HG02623 (cell line): ENCODE data around the gene KRTCAP2.
"Not testable (repeated sequence)": the region's sequence is repeated elsewhere in the genome, so short reads cannot be mapped to it uniquely, and the experiment has no call there.

ENCODE experiments used
- ATAC-seq: cut with Tn5 transposase; IDR thresholded peaks from one replicate; pipeline ENCODE4 v1.9.1; 2021; ENCODE audit warnings: moderate library complexity; ENCODE audit not compliant: unreplicated experiment

The KRTCAP2 gene

GRCh38 chr1:155170806-155171205 is 2.3 kb downstream of the KRTCAP2 start:
- ATAC-seq: no peak

- ATAC-seq: no peak
These were observed 2.9 kb downstream of the KRTCAP2 start for GRCh38 chr1:155170101-155170785.

- ATAC-seq: no peak
These were observed 3.6 kb downstream of the KRTCAP2 start for GRCh38 chr1:155169541-155169940.

- ATAC-seq: no peak
These were observed 4.5 kb downstream of the KRTCAP2 start for GRCh38 chr1:155168456-155169210.

- ATAC-seq: not testable (repeated sequence)
These were observed 5.0 kb downstream of the KRTCAP2 start for GRCh38 chr1:155168105-155168445.

GRCh38 chr1:155167166-155168104 is 5.7 kb downstream of the KRTCAP2 start:
- ATAC-seq: no peak

- no peak for ATAC-seq
These were observed 6.5 kb downstream of the KRTCAP2 start for GRCh38 chr1:155166471-155167165.

GRCh38 chr1:155166051-155166470 is 7.0 kb downstream of the KRTCAP2 start:
- no peak for ATAC-seq

GRCh38 chr1:155164625-155165024 is 8.5 kb downstream of the KRTCAP2 start:
- ATAC-seq: not testable (repeated sequence)

GRCh38 chr1:155163785-155164184 is 9.3 kb downstream of the KRTCAP2 start:
- not testable (repeated sequence) for ATAC-seq

GRCh38 chr1:155162631-155163030 is 10.5 kb downstream of the KRTCAP2 start:
- ATAC-seq: not testable (repeated sequence)

GRCh38 chr1:155160128-155160527 is 13.0 kb downstream of the KRTCAP2 start:
- no peak for ATAC-seq

- no peak for ATAC-seq
These were observed 14.1 kb downstream of the KRTCAP2 start for GRCh38 chr1:155158991-155159390.

GRCh38 chr1:155155996-155156643 is 17.0 kb downstream of the KRTCAP2 start:
- ATAC-seq: not testable (repeated sequence)

- ATAC-seq: no peak
These were observed 27.6 kb downstream of the KRTCAP2 start for GRCh38 chr1:155145491-155145890.

GRCh38 chr1:155141749-155142148 is 31.4 kb downstream of the KRTCAP2 start:
- ATAC-seq: no peak

GRCh38 chr1:155140630-155140953 is 32.5 kb downstream of the KRTCAP2 start:
- ATAC-seq: no peak

GRCh38 chr1:155139895-155140629 is 33.0 kb downstream of the KRTCAP2 start, which contains the start of gene DPM3:
Gene DPM3, minus strand, starts transcription at chr1:155140531. Its CDS starts 291 bp downstream, at chr1:155140240.
- peak; percentile 60 for ATAC-seq

- ATAC-seq: no peak
These were observed 35.8 kb downstream of the KRTCAP2 start for GRCh38 chr1:155137154-155137949.
